ENCODE measurements around the gene LRRC45.

LRRC45 gene

DNA sequence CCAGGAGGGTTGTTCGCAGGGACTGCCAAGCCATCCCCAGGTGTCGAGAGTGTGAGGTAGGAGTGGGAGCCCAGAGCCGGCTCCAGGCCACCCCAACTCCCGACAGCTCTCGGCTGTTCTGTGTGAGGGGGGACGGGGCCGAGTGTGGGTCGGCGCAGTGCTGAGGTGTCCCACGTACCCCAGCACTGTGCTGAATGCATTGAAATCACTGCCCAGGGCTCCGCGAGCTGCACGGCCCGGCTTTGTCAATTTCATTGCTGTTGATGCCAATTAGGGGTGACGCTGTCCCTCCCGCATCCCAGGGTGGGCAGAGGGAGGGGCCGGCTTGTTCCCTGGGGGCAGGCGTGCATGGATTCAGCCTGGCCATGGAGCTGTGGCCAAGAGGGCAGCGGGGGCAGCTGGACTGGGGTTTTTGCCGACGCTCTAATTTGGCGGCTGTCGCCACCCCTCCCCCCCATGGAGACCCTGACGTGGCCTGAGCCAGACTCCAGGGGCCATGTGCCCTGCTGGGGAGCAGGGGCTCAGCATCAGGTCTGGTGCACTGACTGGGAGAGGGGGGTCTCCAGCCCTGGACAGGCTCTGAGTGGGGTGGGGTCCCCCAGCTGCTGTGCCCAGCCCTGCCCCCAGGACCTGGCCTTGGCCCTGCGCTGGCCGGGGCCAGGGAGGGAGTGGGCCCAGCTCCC is 14.7 kb upstream of the LRRC45 start:
- DNase-seq: no peak

DNA sequence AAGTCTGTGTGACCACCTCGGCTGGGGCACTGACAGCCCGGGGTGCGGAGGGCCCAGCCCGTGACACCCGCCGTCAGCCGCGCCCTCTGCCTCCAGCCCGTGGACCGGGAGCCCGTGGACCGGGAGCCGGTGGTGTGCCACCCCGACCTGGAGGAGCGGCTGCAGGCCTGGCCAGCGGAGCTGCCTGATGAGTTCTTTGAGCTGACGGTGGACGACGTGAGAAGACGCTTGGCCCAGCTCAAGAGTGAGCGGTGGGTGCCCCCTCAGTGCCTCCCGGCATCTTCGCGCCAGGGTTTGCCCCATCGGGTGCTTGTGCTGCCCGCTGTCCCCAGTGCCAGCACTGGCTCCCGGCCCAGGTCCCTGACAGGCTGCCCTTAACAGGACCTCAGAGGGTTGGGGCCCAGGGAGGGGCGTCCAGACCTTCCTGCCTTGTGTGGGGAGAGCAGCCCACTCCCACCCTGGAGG is 14.1 kb upstream of the LRRC45 start:
- DNase-seq: no peak

DNA sequence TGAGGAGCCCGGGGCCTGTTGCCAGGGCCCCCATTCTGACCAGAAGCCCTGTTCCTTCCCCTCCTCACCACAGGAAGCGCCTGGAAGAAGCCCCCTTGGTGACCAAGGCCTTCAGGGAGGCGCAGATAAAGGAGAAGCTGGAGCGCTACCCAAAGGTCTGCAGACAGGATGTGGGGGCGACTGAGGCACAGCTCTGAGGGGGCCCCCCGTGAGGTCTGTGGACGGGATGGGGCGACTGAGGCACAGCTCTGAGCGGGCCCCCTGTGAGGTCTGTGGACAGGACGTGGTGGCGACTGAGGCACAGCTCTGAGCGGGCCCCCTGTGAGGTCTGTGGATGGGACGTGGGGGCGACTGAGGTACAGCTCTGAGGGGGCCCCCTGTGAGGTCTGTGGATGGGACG is 13.7 kb upstream of the LRRC45 start:
- DNase-seq: no peak

DNA sequence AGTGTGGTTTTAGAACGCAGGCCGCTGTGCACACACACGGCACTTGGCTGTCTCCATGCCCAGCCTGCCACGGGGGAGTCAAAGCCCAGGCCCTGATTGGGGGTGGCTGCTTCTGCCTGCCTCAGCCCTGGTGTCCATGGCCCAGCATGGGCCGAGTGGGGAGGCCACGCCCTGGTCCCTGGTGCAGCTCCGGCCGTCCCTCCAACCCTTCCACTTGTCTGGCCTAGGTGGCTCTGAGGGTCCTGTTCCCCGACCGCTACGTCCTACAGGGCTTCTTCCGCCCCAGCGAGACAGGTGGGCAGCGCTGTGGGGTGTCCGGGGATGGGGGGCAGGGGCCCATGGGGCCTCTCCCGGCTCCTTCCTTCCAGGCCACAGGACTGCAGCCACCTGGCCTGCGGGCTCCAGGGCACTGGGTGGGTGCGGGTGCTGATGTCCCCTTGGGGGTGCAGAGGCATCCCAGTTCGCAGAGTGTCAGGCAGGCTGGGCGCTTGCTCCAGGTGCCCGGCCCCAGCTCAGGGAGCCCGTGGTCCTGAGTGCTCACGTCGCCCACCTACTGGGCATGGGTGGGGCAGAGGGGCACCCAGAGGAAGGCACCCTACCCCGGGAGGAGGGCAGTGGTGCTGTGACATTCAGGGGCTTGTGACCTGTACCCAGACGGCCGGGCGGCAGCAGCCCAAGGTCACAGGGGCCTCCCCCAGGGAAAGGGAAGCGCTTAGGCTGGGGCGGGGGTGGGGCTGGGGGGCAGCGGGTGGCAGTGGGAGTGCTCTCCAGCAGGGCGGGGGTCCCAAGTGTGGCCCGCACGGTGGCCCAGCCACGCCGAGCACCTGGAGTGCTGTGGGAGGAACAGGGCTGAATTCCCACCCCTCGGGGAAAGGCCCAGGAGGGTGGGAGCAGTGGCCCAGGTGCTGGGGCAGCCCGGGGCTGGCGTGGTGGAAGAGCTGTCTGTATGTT is 12.3 kb upstream of the LRRC45 start:
- DNase-seq: no peak

DNA sequence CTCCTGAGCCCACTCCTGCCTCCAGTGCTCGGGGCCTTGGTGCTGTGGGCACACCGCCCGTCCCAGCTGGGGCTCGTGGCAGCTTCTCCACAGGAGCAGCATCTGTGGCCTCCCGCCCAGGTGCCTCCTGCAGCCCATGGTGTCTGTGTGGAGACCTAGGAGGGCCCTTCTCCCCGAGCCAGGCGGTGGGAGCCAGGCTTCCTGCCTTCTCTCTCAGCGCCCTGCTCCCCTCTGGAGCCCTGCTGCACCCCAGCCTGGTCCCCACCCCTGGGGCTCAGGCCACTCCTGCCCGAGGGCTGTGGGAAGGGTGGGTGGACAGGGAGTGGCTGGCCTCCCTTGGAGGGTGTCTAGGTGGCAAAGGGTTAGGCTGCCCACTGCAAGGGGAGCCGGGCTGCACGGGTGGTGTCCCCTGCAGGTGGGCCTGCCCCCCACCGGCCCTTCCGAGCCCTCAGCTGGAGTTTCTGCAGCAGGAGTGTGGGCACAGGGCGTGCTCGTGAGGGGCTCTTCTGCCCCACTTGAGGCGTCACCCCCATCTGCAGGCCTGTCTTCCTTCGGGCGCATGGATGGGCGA is 11.4 kb upstream of the LRRC45 start:
- DNase-seq: no peak

DNA sequence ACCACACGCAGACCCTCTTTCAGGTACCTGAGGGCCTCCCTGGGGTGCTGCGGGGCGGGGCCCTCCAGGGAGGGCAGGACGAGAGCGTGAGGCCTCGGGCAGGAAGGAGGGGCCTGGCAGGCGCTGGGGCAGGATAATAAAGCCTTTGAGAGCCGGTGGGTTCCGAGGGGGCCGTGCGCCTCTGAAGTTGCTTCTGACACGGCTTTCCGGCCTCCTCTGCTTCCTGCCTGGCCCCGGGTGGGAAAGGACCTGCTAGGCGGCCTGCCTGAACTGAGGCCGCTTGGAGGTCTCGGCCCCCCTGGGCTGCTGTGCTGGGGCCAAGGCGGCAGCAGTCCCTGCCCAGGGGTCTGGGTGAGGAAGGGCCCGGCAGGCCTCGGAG is 10.9 kb upstream of the LRRC45 start:
- DNase-seq: no peak

DNA sequence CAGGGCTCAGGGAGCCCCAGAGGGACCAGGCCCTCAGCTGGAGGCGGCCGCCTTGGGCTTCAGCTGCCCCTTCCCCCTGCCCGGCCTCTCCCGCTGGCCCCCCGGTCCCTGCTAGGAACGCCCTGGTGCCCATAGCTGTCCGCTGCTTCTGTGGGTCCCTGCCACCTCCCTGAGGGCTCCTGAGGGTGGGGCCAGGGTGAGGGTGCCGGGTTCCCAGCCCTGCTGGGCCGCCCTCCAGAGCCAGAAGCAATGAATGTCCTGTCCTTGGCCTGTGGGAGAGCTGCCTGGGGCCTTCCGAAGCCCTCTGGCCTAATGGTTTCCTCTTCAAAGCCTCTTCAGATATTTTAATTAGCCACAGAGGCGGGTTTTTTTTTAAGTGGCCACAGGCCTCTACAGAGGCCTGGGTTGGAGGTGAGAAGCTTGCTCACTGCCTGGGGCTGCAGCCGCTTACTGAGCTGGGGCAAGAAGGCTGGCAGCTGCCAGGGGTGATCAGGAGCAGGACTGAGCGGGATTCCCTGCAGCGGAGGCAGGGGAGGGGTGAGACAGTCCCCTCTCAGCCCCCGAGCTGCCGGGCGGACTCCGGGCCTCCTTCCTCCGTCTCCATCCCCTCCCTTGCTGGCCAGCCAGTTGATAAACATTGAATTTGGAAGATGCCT is 10.3 kb upstream of the LRRC45 start:
- no peak for DNase-seq

DNA sequence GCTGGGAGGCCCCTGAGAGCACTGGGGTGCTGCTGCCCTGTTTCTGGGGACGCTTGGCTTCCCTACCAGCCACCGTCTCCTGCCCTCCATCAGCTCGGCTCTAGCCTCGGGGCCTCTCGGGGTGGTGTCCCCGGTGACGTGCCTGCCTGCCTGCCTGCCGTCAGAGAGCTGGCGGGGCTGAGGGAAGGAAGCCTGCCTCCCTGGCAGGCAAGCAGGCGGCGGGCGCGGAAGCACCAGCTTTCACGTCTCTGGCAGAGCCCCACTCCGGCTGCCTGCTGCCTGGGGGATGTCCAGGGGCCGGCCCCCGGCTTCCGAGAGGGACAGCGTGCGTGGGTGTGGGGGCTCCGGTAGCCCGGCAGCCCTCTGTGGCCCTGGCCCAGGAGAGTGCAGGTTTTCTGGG is 9.8 kb upstream of the LRRC45 start:
- DNase-seq: no peak

DNA sequence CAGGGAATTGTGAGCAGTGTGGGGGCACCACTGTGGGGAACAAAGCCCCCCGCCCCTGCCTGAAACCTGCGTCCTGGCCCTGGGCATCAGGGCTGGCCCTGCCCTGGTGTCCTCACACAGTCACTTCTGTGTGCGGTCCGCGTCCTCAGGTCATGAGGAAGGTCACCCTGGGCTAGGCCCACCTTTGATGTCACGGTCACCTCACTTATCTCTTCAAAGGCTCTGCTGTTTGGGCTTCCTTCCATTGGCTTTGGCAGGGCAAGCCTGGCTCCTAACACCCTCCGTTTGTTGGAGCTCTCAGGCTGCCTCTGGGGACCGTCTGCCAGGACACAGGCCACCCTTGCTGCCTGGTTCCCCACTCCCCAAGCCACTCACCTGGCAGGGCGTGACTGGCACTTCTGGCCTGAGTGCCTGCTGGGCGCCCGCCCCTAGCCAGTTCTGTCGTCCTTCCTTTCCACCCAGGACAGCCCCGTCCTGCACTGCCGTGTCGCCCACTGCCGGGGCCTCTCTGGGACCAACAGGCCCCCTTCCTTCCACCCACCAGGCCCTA is 9.3 kb upstream of the LRRC45 start:
- DNase-seq: no peak

DNA sequence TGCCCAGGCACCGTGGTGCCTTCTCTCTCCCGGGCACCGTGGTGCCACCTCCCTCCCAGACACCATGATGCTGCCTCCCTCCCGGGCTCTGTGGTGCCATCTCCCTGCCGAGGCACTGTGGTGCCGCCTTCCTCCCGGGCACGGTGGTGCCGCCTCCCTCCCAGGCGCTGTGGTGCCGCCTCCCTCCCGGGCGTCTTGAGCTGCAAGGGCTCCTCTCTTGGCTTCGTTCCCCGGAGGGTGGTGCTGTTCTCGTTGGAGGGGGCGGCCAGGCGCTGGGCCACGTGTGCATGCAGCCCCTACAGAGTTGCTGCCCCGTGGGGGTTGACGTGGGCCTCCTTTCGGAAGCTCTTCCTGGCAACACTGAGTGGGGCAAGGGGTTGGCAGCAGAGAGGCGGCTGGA is 8.7 kb upstream of the LRRC45 start:
- no peak for DNase-seq

DNA sequence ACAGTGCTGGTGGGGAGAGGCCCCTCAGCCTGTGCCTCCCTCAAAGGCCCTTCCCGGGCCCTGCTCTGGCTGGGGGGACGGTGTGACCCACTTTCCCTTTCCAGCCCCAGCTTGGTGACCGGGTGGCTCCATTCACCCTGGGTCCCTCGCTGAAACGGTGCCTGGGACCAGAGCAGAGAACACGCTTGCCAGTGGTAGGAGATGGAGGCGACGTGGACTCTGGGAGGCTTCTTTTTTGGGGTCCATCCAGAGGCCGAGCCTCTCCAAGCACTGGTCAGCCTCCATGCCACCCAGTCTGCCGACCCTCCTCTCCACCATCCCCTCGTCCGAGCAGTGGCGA is 8.2 kb upstream of the LRRC45 start:
- no peak for DNase-seq

DNA sequence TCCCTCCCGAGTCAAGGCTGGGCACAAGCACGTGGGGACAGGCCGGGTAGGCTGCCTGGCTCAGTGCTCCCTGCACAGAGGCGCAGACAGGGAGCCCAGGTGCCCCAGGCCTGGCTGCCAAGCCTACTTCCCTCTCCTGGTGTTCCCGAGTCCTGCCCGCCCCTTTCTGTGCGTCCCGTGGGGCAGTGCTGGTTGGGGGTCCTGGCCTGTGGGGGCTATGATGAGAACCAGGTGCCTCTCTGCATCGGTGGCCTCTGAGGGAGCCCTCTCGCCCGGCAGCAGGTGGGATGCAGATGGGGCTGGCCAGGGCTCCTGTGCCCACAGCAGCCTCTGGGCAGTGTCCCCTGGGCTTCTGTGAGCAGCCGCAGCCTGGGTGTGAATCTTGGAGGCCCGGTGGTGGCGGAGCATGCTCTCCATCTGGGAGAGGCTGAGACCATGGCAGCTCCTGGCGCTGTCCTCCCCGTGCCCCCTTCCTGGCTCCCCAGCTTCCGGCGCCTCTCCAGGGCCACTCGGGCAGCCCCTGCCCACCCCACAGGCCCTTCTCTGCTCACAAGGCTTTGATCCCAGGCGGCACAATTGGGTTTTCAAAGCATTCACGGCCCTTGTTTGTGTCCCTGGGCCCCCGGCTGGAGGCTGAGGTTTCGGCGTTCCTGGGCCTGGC is 7.7 kb upstream of the LRRC45 start:
- DNase-seq: no peak

DNA sequence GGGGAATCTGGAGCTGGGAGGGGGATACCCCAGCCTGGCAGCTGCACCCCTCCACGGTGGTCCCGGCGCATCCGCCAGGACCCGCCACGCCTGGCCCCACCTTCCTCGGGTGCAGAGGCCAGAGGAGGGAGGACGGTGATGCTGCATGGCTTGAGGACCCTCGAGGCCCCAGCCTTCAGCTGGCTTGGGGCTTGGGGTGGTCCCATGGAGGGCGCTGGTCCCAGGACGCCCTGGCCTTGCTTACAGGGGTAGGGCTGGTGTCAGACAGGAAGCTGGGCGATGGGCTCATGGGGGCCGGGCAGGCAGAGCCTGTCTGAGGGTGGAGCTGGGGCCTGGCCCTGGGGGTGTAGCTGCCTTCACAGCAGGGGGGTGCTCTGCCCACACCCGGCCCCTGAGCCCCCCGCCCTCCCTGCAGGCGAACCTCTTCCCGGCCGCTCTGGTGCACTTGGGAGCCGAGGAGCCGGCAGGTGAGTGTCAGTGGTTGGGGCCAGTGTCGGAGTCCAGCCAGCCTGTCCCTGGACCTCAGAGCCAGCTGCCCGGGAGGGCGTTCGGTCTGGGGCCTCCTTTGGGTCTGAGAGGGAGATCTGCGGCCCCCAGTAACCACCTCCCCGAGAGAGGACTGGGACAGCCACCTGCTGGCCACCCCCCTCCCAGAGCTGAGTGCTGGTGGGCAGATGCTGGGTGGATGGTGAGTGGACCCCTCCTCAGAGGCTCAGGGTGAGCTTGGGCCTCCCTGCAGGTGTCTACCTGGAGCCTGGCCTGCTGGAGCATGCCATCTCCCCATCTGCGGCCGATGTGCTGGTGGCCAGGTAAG is 6.8 kb upstream of the LRRC45 start:
- no peak for DNase-seq

DNA sequence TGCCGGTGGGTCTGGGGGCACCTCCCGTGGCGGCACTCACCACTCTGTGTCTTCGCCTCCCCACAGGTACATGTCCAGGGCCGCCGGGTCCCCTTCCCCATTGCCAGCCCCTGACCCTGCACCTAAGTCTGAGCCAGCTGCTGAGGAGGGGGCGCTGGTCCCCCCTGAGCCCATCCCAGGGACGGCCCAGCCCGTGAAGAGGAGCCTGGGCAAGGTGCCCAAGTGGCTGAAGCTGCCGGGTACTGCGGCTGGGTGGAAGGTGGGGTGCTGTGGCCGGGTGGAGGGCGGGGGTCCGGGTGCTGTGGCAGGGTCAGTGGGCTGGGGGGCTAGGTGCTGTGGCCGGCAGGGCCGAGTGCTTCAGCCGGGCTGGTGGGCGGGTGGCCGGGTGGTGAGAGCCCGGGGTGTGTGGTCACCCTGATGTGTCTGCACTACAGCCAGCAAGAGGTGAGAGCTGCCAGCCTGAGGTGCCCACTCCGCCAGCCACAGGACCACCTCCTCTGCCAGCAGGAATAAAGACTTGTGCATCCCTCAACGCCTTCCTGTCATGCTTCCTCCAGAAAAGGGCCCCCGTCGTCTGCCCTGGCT is 6.1 kb upstream of the LRRC45 start:
- no peak for DNase-seq

DNA sequence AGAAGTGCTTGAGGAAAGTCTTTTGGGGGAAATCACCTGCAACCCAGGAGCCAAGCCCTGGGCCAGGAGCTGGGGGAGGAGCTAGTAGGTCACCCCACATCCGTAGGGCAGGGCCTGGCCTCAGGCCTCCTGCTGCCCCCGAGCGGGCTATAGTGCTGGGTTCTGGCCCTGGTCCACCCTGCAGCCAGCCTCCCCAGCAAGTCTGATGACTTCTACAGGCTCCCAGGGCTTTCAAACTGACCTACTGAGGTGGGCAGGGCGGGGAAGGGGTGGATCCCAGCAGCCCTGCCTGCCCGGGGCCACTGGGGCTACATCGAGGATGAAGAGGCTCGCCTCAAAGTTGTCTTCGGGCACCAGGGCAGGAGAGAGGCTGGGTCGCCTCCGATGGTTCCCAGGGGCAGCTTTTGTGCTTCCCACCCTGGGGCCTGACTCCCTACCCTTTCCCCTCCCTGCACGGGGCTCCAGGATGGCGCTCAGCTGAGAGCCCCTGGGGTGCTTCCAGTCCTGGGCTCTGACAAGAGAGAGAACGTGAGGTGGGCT is 5.4 kb upstream of the LRRC45 start:
- DNase-seq: no peak

DNA sequence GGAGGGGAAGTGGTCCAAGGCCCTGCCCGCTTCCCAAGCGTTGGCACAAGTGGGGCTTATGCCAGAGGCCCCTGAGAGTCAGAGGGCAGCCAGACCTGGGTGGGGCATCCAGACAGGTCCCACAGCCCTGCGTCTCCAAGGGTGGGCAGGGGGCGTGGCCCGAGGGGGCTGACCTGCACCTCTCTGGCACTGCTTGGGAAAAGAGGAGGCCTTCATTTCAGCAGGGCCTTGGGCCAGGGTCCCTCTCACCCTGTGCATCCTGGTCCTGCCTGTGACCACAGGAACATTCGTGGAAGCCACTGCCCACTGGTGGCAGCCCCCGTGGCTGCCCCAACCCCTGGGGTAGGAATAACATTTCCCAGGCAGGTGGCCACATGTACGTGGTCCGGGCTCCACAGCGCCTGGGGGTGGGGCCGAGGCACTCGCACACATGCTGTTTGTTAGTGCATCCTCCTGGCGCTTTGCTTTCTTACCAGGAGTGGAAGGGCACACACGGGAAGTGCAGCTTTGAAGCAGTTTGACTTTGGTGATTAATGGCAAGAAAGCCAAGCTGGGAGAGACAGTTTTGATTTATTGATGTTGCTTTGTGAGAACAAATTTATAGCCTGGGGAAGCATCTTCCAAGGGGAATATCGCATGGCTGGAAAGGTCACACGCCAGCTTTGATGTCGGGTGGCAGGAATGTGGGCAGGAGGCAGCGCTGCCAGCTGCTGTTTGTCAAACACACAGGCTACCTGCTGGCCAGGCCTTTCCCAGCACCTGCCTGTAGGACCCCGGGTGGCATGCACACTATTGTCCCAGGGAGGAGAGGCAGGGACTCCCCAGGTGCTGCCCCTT is 4.7 kb upstream of the LRRC45 start:
- peak; percentile 63 for DNase-seq

DNA sequence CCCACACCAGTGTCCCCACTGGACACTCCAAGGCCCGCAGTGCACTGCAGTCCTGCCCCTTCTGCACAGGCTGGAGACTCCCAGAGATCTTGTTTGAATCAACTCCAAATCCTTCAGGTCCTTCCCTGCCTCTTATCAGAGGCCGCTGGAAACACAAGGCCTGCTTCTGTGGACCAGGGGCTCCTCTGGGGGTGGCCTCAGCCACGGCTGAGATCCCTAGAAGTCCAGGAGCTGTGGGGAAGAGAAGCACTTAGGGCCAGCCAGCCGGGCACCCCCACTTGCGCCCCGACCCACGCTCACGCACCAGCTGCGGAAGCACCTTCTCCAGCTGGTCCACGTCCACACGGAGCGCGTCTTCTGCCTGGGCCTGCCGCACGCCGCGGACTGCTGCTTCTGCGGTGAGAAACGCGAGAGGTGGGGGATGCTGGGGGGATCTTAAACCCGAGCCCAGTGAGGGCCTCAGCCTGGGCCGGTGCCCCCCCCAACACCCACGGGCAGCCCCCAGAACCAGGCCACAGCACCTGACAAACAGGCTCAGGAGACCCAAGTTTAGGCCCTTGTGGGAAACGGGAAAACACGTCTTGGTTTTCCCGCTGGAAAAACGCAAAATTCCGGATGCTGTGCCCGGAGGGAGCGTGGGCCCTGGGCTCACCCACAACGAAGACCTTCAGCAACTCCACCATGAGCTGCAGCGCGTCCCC is 4.0 kb upstream of the LRRC45 start:
- no peak for DNase-seq

DNA sequence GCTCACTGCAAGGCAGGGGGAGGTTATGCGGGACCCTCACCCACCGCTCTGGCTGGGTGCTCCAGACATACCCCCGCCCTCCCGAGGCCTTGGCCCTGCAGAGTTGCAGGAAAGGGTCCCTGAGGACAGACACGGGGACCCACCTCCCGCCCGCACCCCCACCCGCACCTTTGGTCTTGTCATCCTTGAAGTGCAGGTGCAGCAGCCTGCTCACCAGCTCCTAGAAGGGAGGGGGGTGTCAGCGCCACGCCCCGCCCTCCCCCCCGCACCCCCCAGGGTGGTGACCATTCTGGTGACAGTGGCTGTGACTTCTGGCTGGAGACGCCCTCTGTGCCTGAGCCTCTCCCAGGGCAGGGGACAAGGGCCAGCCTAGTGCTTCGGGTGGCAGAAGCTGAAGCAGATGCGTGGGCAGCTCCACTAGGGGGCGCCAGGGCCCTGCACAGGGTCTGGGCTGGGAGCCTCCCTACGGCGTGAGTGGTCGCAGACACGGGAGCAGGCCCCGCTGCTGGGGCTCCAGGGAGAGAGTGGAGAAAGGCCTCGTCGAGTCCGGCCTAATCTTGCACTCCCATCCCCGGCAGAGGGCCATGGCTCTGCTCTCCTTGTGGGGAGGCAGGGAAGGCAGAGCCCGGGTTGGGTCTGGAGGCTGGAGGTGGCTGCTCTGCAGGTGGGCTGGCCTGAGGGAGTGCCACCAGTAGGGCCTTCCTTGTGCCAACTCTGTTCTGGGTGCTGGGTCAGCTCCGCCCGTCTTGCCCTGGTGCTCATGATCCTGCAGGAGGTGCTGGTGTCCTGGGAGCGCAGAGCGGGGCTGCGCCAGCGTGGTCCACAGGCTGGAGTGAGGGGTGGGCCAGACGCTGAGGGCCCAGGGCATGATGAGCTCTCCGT is 3.2 kb upstream of the LRRC45 start:
- peak; percentile 44 for DNase-seq

Data from NCI-H774 (cell line).